GM19193 (cell line): Measurements from ENCODE around the gene CELSR1.

Experiments
- POLR2A ChIP-seq: IDR thresholded peaks from 4 replicates; pipeline ENCODE4 v1.6.1; 2011; ENCODE audit not compliant: insufficient read depth, insufficient read length; ENCODE audit errors: extremely low read depth

The CELSR1 gene

DNA sequence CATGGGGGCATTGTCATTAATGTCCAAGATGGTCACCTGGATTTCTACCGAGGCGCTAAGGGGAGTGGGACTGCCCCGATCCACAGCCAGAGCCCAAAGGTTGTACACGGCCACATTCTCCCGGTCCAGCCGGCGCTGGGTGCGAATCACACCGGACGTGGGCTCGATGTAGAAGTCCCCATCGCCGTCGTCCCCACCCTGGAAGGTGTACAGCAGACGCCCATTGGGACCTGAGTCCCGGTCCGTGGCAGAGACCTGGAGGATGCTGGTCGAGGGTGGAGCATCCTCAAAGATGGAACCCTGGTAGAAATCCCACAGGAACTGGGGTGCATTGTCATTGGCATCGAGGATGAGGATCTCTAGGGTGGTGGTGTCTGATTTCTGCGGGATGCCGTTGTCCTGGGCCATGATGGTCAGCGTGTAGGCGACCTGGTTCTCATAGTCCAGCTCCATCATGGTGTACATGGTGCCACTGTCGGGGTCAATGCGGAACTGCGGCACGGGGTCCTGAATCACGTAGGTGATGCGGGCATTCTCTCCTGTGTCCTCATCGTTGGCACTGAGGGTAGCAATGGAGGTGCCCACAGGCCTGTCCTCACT is 3.1 kb downstream of the CELSR1 start:
- no peak for TF ChIP-seq POLR2A

DNA sequence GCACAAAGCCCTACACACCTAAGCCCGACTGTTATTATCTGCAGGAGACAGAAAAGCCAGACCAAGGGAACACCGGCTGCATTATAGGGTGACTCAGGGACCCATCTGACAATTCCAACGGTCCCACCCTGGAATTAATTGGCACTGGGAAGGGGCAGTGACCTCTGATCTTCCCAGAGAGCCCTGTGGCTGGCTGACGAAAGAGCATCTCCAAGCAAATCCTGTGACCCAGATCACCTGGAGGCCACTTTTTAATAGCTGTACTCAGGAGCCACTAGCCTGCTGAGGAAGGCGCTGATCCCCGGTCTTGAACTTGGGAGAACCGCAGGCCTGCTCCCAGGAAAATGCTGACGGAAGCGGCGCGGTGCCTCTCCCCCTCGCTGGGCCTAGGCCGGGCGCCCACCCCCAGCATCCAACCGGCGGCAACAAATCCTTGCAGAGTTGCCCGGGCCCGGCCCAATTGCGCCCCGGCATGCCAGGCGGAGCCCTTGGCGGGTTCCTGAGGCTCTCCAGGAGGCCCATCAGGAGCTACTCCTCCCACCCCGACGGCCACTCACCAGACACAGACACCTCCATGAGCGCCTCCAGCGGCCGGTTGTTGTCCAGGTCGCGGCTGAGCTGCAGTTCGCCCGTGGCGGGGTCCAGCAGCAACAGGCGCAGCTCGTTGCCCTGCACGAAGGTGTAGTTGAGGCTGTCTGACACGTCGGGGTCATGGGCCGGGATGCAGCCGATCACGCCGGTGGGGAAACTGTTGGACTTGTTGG is 4.2 kb downstream of the CELSR1 start:
- no peak for TF ChIP-seq POLR2A

DNA sequence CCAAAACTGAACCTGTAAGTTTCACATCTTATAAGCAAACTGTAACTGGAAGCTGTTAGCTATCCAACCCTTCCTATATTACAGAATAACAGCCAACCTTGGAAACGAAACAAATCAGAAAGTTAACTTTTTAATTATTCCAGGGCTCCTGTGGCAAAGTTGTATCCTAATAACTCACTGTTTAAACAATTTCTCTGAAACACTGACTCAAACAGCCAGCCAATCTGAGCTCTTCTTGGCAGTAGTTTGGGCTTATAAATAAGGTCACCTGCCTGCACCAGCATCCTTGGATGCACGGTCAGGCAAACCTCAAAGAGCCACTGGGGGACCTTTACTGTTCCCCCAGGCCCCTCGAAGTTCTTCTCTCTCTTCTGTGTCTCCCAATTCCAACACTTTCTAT is 5.0 kb downstream of the CELSR1 start:
- TF ChIP-seq POLR2A = no peak

DNA sequence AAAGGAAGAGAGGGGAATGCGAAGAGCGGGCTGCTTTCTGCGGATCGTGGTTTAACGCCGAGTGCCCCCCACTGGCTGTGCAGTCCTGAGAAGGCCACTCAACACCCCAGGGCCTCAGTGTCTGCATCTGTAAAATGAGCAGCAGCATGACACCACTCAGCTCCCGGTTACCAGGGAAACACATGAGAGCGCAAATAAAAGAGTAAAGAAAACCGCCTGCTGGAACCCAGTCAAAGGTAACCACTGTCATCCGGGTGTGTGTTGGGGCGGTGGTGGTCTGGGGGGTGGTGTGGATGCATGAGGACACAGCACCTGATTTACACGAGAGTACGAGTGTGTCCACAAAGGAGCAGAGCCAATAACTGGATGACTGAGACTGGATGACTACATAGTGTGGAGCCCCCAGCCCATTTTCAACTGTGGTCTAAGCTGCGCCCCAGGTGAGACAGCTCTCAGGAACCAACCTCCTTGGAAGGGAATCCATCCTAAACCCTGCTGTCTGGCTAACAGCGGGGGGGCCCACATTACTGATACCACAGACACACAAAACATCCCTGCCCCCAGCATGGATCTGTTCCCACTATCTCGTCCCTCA is 5.7 kb downstream of the CELSR1 start:
- TF ChIP-seq POLR2A = no peak

DNA sequence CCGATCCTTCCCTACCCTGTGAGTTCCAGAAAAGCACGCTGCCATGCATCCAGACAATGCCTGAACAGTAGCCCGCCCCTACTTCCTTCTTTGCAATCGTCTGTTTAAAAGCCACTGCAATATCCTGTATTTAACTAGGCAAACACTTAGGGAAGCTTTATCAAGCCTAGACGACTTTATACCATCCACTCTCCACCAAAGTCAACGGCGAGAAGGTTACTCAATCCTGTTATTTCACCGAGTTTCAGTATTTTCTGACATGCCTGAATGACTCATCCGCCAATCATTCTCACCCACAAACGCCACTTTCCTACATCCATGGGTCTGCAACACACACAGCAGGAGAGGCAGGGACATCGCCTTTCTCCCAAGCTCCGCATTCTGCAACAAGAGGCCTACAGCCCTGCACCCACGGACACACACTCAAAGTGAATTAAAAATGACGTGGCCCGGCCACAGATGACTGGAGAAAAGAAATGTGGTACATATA is 9.3 kb downstream of the CELSR1 start:
- TF ChIP-seq POLR2A = no peak

DNA sequence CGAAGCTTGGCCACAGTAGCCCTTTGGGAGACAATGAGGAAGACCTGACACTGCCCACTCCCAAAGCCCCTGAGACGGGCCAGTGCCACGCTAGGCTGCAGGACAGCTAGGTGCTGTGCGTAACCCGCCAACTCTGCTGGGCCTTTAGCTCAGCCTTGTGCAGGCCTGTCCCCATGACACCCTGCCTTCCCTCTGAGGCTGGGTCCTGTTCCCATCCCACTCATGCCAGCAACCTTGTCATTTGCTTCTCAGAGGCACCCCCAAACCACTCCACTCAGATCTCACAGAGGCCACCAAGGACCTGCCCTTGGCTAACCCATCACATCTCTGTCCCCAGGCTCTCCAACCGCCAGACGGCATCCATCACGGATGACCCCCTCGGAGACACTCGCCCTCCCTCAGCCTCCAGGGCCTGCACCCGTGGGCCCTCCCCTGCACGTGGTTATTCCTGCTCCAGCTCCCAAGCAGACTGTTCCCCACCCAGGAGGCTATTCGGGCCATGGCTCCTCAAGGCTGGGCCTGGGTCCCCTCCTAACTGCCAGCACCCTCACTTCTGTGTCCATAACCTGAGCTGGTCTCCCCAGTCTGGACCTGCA is 11.1 kb downstream of the CELSR1 start:
- TF ChIP-seq POLR2A = no peak

DNA sequence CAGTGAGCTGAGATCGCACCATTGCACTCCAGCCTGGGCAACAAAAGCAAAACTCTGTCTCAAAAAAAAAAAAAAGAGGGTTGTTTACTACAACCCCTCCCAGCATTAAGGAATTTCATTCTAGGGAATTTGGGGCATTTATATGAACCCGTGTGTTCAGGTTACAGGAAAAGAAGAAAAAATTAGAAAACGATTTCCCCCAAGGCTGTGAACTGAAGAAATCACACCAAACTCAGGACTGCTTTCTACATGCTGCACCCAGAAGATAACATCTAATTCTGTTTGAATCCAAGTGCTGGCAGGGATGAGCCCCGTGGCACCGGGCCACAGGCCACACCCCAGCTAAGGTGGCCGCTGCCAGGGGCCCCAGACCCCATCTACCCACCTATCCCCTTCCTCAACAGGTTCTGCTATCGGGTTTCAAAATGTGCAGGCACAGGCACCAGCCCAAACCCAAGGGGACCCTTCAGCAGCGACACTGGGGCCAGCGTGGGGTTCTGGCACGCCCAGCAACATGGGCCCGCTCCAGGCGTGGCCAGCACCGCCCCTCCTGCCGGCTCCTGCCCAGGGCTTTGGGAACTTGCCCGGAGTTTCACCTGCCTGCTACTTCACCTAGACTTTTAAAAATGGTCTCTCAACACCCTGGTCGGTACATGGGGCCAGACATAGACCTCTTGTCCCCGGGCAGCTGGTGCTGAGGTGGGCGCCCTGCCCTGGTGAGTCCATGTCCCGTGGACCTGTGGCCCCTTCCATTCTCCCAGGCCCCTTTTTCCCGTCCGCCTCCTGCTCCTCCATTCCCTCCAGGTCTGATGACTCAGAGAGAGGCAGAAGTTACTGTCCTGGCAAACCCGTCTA is 11.8 kb downstream of the CELSR1 start:
- TF ChIP-seq POLR2A = no peak

DNA sequence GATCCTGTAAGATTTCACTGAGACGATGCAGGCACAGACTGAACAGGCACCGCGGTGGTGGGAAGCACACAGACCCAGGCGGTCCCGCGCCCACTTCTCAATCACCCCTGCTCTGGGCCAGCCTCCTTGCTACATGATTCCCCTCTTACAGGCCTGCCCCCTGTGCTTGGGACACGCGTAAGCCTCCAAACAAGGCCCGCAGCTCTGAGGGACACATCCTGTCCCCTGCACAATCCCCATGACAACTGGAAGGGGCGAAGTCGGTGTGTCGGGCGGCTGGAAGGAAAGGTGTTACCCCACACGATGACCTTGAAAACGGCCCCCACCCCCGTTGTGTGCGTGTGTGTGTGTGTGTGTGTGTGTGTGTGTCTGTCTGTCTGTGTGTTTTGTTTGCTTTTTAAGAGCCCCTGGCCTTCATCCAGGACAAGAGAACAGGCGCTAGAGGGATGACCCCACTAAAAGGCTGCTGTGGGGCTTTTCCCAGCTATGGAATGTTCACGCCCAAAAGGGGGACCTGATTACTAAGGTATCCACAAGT is 13.1 kb downstream of the CELSR1 start:
- no peak for TF ChIP-seq POLR2A

DNA sequence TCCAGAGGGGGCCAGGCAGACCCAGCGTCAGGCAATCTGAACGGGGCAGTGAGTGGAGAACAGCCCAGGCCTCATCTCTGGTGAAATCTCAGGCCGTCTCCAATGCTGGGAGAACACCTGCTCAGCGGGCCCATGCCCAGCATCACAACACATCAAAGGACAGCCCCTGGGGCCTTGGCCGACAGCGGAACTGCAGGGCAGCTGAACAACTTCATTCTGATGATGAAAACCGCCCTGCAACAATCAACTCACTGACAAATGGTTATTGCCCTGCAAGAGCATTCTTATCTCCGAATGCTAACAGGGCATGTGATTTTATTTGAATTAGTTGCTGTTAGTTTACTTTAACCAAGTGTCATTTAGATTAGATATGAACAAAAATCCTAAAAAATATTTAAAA is 14.6 kb downstream of the CELSR1 start:
- TF ChIP-seq POLR2A = no peak

DNA sequence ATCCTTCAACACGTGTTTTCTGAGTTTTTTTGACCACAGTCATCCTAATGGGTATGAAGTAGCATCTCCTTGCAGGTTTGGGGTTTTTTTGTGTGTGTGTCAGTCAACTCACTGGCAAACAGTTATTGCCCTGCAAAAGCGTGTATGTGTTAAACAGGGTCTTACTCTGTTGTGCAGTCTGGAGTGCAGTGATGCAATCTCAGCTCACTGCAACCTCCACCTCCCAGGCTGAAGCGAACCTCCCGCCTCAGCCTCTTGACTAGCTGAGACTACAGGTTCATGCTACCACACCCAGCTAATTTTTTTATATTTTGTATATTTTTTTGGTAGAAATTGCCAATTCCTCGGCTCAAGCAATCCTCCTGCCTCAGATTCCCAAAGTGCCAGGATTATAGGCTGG is 15.4 kb downstream of the CELSR1 start:
- no peak for TF ChIP-seq POLR2A

DNA sequence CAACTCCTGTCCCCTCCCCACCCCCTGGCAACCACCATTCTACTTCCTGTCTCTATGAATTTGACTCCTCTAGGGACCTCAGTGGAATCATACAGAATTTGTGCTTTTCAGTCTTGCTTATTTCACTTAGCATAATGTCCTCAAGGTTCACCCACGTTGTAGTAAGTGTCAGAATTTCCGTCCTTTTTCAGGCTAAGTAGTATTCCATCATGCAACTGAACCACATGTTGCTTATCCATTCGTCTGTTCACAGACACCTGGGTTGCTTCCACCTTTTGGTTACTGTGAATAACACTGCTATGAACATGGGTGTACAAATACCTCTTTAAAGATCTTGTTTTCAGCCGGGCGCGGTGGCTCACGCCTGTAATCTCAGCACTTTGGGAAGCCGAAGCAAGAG is 16.5 kb downstream of the CELSR1 start:
- no peak for TF ChIP-seq POLR2A

DNA sequence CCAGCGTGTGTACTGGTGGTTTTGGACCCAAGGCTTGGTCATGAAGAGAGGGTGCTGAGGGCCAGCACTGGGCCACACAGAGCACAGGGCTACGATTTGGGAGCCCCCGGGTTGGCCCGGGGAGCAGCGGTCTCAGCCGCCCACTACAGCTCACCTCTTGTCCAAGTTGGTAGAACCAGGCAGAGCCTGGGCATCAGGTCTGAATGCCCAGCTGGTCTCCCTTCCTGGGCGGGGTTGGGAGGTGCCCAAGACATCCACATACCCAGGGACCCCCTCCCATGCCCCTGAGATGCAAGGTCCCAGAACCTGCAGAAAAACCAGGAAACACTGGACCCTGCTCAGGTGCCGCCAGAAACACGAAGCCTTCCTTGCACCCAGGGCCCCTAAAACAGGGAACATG is 18.0 kb downstream of the CELSR1 start:
- TF ChIP-seq POLR2A = no peak

DNA sequence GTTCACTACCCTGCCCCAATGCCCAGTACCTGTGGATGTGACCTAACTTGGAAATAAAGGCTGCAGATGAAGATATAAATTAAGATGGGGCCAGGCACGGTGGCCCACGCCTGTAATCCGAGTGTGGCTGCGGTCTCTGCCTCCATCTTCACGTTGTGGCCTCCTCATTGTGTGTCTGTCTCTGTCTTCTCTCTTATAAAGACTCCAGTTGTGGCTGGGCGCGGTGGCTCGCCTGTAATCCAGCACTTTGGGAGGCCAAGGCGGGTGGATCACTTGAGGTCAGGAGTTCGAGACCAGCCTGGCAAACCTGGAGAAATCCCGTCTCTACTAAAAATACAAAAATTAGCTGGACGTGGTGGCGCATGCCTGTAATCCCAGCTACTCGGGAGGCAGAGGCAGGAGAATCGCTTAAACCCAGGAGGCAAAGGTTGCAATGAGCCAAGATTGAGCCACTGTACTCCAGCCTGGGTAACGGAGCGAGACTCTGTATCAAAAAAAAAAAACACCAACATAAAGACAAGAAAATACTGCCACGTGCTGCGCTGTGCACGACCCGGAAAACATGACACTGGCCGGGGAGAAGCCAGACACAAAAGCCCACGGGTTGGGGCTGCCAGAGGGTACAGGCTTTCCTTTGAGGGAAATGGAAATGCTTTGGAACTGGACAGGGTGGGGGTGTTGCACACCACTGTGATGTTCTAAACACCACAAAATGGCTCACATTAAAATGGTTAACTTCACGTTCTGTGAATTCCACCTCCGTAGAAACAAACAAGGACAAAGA is 18.7 kb downstream of the CELSR1 start:
- no peak for TF ChIP-seq POLR2A

DNA sequence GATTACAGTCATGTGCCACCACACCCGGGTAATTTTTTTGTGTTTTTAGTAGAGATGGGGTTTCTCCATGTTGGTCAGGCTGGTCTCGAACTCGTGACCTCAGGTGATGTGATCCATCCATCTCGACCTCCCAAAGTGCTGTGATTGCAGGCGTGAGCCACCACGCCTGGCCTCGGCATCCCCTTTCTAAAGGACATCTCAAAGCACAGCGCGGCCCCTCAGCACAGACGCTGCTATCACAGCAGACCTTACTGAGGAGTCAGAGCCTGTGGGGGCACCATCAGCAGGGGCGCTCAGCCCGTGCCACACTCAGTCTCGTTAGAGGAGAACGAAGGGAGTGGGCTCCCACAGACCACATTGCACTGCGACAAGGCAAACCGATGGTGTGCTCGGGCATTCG is 19.4 kb downstream of the CELSR1 start:
- TF ChIP-seq POLR2A = no peak
